GM18502 (cell line): Measurements from ENCODE around the gene HOXA6.

Experiments used
- ATAC-seq: cut with Tn5 transposase; IDR thresholded peaks from one replicate; pipeline ENCODE4 v1.9.1; 2021; ENCODE audit warnings: mild to moderate bottlenecking; ENCODE audit not compliant: unreplicated experiment, poor library complexity

Gene HOXA6

DNA sequence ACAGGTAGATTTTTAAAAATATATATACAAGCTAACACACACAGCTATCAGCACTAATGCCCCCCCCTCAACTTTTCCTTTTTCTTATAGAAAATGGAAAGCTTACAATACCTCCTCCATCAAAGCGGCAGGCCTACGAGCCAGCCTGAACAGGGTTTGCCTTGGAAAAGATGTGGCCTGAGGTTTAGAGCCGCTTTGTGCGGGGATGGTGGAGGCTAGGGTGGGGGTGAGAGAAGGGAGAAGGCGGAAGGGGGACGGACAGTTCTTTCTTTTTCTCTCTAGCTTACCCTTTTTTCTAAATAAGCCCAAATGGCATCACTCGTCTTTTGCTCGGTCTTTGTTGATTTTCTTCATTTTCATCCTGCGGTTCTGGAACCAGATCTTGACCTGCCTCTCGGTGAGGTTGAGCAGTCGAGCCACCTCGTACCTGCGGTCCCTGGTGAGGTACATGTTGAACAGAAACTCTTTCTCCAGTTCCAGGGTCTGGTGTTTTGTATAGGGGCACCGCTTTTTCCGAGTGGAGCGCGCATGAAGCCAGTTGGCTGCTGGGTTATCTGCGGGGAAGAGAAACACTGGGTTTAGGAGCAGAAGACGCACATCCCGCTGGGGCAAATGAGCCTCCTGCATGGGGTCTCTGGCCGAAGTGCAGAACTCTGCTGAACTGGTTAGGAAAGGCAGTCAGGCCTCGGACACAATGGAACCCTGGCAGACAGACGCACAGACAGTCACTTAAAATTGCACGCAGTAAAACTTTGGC lies 15.9 kb upstream of the HOXA6 start:
- ATAC-seq = no peak

DNA sequence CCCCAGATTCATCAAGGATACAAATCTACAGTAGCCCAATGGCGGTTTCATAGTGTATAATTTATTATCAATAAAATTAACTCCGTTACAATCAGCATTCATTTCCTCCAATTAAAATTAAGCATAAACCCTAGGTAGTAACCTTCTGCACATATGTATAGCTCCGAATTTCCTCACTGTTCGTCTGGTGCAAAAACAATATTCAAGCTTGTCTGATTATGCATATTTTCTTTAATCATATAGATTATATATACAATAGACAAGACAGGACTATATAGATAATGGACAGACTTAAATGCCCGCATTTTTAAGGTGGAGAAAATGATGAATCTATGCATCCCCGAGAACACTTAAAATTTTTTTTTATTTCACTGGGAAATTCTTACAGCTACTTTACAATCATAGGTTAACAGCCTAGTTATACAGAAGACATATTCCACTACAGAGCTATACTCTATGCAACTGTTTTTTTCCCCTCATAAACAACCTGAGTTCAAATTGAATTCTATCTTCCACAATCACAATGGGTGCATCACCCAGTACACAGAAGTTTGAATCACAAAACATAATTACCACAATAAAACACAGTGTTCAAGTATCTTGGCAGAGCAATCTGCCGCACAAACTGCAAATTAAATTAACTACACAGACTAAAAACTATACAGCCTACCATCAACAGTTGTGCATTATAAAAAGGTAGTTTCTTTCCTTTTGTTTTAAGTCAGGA lies 15.2 kb upstream of the HOXA6 start:
- no peak for ATAC-seq

DNA sequence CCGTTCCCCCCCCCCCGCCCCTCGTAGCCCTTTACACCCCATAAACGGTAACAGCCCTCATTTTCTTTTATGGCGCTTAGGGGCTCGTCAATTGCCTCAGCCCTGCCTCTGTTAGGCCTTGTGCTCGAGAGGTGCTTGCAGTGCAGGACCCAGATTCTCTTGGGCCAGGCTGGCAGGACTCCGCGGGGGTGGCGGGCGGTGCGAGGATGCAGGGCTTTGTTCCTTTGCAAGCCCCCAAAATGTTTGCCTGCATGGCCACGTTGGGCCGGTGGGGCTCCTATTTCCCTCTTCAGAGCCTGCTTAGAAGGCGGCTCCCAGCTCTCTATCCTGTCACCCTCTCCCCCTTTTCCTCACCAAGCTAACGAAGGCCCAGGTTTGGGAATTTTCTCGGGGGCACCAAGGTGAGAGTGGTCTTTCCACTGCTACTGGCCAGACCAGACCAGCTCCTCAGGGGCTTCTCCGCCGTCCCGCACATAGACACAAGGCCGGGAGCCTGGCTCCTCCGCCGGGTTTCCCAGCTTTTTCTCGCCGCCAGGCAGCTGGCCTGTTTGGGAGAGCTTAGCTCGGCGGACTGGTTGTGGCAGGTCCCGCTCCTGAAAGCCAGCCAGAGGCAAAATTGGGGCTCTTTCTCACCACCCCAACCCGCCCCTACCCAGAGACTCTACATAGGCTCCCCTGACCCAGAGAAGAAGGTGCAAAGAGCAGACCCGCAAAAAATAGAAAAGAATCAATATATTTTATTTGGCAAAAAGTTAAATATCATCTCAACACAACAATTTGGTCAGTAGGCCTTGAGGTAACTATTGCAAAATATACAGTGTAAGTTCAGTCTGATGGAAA lies 14.4 kb upstream of the HOXA6 start:
- no peak for ATAC-seq

DNA sequence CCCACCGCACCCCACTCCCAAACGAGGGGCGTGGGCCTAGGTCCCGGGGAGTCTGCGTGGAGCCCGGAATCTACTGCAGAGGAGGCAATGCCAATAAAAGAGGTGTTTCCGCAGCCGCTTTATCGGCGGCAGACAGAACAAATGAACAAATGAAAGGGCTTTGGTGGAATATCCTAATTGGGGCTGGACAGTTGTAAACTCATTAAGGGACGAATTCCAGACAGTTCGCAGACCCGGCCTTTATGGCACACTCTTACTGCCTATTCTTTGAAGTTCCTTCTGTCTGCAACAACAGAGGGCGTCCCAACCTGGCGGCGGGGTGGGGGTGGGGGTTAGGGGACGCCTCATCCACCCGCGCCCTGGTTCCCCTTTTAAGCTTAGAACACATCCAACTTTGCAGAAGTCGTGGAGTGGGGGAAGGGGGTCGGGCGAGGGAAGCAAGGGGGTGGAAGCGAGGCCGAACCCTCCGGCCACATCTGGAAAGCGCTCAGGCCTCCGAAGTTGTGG lies 13.7 kb upstream of the HOXA6 start:
- ATAC-seq = no peak

DNA sequence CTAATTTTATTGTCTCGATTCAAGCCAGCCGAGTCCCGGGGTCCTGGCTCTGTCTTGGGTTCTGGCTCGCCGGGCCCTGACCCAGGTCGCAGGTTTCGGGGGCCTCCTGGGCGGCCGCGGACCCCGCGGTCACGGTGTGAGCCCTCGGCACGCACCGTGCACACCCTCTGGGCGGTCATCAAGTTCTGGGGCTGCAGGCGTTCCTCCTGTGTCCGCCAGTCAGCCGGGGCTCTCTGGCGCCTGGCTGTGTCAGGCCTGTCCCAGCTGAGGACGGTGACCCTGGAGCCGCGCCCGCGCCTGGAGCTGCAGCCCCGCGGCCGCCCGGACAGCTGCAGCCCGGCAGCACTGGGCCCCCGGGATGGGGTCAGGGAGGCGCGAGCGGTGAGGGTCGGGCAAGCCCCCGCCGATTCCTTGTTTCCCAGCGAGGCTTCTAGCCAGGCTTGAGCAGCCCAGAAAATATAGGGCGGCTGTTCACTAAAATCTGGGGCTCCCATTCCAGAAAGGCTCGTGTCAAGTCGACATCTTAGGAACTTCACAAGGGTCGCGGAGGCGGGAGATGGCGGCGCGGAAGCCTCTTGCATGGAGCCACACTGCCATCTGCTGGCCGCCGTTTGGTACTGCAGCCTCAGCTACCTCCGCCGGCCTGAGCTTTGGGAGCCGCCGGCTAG lies 13.1 kb upstream of the HOXA6 start:
- peak; percentile 66 for ATAC-seq

DNA sequence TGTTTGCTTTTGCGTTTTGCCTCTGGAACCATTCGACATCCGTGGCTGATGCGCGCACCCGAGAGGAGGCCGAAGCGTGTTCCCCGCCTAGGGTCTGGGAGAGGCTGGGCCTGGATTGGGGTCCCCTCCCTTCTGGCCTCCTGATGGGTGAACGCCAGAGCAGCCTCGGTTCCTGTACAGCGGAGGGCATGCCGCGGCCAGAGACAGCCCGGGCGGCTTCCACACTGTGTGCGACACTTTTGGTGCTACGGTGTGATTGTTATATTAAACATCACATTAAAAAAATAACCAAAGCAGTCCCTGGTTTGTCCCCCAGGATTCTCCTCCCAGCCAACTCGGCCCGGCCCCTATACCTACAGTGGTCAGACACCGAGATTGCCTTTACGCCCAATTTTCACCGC lies 12.6 kb upstream of the HOXA6 start:
- no peak for ATAC-seq

DNA sequence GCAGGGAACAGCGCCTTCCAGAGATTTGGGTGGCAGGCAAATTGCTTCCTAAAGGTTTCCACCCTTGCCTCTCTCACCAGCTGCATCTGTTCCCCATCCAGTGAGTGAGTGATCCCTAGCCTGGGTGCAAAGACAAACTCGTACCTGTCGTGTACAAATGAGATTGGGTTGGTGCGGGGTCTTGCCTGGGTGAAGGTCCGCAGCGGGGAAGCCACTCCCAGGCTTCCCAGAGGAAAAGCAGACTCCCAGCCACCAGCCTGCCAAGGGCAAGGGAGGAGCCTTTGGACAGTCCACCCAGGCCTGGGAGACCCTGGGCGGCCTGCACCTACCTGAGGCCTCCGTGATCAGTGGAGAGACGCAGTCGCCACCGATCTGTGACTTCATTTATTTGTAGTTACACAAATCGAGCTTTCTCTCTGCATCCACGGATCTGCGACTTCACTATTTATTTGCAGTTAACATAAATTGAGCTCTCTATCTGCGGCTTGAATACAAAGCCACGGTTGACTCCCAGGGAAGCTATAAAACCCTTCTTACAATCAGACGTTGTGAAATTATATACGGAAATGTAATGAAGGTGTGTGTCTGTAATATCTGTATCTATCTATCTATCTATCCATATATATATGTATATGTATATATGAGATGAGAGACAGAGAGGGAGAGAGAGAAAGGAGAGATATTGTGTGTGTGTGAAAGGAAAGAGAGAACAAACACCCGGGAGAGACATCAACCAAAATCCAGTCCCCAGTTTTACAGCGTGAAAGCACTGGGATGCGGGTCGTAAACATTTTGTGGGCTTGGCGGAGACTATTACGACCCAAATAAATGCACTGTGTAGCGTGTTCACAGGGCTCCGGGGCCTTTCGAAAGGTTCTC lies 11.9 kb upstream of the HOXA6 start:
- ATAC-seq = no peak

DNA sequence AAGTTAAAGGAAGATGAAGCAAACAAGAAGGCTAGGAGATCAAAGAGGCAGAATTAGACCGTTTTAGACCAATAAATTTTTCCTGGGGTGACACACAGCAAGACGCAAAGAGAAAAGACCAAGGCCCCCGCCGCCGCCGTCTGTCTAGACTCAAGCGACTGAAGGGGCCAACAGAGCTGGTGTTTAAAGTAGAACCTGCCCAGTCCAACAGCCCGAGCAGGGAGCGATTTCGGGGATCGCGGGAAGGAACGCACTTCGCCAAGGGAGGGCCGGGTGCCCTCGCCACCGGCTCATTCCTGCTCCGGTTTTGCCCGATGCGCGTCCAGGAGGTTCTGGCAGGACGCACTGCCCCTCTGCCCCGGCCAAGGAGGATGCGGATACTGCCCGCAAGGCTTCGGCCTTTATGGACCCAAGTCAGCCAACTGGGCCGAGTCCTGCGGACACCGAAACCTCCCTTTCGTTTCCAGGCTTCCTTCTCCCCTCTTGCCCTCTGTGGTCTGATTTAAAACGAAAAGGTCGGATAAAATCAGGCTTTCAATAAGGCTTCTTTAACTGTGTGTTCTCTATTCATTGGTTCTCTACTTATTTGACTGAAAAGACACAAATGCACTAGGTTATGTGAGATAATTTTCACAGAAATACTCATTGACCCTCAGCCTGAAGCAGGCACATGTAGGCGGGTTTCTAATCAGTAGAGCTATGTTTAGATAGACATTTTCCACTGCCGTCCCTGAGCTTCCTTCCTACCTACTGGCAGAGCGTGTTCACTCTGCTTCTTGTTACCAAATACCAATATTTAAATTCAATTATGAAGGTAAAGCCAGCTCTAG lies 11.1 kb upstream of the HOXA6 start:
- no peak for ATAC-seq

DNA sequence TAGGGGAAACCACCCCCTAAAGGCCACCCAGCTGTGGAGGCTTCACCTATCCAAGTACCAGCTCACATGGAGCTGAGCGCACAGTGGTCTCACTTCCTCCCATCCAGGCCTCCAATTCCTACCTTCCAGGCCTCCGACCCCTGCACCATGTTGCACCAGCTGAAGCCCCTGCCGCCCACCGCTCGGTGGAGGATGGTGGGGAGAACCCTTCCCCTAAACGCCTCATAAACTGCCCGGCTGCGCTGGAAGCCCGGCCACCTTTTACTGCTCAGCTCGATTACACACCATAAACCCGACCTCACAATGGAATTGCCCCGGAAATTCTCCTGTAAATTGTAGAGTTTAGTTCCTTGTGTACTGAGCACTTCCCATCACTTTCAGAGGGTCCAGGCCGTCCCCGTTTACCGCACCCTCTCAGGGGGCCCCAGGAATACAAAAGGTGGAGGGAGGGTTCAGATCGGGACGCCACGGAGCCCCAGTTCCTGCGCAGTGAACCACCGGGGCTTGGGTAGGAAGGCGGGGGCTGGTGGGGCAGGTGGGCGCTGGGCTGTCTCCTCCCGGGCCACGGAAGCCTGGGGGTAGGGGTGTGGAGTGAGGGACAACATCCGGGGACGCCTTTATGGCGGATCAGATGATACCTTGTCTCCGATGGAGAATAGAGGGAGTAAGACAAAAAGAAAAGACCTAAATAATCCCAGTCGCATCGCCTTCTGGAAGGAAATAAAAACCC lies 10.3 kb upstream of the HOXA6 start:
- ATAC-seq = no peak

DNA sequence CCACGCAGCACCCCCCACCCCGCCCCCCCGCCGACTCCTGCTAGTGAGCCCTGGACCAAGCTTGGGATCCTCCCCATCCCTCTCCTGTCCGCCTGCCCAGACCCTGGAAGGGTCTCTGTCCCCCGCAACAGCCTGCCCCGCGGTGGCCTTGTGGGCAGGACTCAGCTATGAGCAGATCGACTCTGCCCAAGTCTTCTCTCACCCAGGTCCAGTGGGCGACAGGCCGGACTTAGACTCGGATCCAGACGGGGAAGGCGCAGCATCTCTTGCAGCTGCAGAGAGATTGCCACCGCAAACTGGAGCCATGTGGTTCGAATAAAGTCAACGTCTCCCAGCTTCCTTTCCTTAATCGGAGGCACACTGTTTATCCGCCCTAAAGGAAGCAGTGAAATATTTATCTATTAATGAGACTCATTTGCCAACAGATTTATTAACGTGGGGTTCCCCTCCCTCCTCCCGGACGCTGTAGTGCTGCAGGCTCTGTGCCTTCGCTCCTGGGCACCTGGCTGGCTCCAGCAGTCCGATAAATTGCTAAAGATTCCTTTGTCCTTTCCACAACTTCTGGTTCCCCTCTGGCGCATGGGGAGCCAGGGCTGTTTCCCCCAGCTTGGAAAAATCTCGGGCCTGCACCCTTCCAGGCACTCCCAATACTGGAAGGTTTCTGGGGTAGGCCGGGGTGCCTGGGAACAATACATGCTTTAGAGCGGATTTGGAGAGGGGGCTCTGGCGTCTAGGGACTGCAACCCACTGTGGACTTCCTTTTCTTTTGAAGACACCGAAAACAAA lies 9.5 kb upstream of the HOXA6 start:
- ATAC-seq = no peak

DNA sequence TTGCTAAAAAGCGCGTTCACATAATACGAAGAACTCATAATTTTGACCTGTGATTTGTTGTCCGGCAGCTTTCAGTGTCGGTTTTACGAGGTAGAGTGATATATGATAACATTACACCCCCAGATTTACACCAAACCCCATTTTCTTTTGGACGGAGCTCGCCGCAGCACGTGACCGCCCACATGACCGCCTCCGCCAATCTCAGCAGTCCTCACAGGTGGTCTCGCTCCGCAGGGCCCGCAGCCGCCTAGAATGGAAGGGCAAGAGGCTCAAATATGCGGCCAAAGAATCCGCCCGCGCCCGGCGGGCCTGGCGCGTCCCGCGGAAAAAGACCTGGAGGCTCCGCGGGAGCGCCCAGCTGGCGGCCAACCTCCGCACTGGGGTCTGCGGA lies 8.9 kb upstream of the HOXA6 start, which contains the start of gene HOXA7:
TSS of gene HOXA7 (minus strand) at position 168 of the 391 bp plus-strand sequence. CDS start at position 38, 130 bp downstream.
- no peak for ATAC-seq

DNA sequence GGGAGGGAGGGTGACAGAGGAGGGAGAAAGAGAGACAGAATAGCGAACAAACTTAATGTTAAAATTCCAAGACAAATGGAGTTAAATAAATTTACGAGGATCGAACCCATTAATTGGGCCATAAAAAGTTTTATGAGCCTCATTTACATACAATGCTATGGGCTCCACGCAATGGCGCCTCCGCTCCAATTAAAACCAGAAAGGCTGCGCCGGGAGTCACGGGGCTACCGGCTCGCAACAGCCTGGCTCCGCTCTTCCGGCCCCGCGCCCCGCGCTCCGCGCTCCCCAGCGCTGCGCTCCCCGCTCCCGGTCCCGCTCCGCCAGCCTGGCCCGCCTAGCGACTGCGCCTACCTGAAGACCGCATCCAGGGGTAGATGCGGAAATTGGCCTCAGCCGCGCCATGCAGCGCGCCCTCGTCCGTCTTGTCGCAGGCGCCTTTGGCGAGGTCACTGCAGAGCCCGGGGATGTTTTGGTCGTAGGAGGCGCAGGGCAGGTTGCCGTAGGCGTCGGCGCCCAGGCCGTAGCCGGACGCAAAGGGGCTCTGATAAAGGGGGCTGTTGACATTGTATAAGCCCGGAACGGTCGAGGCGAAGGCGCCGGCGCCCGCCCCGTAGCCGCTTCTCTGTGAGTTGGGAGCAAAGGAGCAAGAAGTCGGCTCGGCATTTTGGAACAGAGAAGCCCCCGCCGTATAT lies 8.4 kb upstream of the HOXA6 start:
- no peak for ATAC-seq

DNA sequence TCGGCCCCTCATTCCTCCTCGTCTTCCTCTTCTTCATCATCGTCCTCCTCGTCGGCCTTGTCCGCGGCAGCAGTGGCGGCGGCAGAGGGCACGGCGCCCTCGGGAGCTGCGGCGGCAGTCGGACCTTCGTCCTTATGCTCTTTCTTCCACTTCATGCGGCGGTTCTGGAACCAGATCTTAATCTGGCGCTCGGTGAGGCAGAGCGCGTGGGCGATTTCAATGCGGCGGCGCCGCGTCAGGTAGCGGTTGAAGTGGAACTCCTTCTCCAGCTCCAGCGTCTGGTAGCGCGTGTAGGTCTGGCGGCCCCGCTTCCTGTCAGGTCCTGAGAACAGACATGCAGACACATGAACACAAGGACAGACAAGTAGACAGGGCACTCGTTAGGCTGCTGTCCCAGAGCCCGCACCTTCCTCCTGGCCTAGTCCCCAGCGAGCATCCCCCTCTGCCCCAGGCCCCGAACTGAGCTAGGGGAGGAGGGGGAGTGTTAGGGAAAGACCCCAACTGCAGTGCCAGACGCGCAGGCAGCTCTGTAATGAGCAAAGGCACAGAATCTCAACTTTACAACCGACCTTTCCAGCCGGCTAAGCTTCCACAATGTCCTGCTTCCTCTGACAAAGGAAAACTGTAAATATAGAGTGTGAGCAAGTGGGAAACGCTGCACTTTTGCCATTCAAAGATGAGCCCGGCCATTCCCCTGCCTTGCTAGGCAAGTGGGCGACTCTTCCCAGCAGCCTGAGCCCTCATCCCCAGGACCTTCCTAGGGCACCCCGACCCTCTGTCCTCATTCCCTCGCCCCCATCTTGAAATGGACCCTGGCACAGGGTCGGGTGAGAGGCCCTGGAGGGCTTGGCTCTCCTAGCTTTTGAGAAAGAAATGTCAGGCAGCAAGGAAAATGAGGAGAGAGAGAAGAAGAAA lies 7.6 kb upstream of the HOXA6 start:
- ATAC-seq = no peak

DNA sequence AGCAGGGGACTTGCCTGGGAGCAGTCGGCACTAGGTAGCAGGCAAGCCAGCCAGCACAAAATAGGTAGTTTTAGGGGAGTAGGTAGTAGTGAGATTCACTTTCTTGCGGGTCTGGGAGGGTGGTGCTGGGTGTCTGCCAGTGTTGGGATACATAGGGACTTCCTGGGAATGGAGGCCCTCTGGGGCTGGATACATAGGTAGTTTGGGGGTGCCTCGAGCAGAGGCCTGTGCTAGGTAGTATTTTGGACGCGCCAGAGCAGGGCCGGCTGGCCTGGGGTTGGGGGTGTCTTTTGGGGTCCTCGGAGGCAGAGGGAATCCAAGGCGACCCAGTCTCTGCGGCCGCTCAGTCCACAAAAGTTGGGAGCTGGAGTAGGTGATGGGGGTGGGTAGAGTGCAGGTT lies 6.8 kb upstream of the HOXA6 start:
- ATAC-seq = no peak

DNA sequence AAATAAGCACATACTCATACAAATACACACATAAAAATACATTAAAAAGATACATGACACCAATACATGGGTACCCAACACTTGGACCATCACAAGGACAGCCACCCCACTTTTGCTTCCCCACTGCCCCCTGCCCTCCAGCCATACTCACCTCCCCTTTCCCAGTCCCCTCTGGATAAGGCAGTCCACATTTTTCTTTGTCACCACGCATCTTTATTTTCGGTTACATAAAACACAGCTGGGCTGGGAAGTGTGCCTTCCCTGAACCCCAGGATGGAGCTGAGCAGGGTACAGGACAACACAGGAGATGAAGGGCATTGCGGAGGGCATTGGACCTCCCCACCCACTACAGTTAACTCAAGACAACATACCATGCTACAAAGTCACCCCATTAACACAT lies 6.0 kb upstream of the HOXA6 start:
- no peak for ATAC-seq
